GM21619 (cell line): ENCODE results near the gene NUDT3.
"Not testable (repeated sequence)": the region's sequence is repeated elsewhere in the genome, so short reads cannot be mapped to it uniquely, and the experiment has no call there.

Experiments
- ATAC-seq: cut with Tn5 transposase; IDR thresholded peaks from one replicate; pipeline ENCODE4 v1.9.1; 2021; ENCODE audit not compliant: unreplicated experiment

NUDT3 gene

DNA sequence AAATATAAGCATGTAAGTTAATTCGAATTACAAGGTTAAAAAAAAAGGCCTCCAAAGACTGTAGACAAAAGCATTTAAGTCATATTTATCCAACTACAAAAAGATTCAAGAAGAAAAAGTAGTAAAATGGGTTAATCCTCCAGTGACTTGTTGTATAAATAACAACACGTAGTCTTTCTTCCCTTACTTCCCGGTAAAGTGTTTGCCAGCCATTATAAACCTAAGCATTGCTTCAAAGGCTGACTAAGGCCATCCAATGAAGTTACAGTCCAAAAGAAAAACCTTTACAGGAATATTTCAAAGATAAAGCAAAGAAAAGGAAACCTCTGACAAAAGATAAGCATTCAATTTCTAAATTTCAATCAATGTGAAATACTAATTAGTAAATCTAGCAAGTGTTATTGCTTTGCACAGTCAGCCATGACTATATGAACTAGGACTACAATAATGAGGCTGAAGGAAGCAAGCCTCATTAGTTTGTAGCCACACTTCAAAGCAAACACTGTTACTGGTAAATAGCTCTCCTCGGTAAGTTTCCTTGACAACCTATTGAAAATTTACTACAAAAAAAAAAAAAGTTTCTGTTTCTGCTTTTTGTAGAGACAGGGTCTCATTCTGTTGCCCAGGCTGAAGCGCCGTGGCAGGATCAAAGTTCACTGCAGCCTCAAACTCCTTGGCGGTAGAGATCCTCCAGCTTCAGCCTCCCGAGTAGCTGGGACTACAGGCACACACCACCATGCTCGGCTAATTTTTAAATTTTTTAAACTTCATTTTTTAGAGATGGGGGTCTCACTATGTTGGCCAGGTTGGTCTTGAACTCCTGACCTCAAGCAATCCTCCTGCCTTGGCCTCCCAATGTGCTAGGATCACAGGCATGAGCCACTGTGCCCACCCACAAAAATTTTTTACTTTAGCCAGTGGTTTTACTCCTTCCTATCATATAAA lies 46.0 kb downstream of the NUDT3 start:
- peak; percentile 45 for ATAC-seq

DNA sequence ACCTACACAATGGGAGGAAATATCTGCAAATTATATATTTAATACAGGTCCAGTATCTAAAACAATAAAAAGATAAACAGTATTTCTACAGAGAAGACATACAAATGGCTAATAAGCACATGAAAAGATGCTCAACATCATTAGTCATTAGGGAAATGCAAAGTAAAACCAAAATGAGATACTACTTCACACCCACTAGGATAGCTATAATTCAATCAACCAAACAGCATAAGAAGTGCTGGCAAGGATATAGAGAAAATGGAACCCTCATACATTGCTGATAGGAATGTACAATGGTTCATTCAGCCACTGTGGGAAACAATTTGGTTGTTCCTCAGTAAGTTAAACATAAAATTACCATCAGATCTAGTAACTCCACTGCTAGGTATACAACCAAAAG lies 48.7 kb downstream of the NUDT3 start:
- no peak for ATAC-seq

DNA sequence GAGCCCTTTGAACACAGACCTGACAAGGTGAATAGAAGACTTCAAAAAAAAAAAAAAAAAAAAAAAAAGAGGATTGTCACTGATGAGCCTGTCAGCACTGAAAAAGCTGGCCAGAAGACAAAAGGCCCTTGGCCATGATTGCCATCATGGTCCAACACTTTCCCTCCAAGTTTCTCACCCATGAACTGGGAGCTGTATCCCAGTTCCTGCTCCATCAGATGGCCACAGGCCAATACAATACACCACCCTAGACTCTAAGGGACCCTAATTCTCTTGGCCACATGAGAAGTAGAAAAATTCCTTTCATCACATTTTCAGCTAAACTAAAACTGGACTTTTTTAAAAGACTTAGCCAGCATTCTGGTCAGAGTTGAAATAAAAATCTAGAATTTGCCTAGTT lies 50.2 kb downstream of the NUDT3 start:
- no peak for ATAC-seq

DNA sequence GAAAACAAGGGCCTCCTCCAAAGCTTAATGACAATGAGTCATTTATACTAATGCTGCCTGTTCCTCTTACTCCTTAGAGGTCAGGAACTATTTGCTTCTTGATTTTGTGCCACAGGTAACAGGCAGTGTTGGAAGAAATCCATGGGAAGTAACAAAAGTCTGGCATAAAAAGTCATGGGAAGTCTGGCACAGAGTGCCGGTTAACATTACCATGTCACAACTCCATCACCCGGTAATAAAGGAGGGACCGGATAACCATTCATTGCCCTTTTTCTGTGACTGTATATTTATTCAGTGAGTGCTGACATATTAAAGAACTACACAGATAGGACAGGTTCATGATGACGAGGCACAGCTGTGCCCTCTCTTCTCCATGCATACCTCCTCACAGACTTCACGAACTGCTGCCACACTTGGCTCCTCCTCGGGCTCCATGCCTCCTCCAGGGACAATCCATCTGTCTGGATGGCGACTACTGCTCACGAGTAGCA lies 50.9 kb downstream of the NUDT3 start:
- no peak for ATAC-seq

DNA sequence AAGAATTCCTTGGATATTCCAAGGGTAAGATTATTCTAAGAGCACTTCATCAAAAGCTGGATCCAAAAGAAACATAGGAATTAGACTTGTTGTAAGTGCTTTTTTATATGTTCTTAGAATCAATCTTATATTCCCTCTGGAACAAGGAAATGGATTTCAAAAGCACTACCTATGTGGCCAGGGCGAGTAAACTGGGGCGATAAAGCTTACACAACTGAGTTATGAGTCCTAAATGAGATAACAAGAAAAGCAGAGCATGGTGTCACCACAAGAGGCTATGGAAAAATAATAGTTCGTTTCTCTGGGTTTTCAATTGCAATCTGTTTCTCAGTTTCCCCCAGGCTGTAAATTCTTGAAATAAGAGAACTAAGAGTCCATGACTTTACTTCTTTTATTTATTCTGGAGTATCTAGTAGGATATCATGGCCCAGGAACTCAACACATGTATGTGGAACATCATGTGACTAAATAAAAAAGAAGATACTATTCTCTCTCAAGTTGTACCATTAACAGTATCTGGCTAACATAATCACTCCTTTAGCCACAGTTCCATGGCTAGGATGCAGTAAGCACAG lies 51.5 kb downstream of the NUDT3 start:
- ATAC-seq: no peak

DNA sequence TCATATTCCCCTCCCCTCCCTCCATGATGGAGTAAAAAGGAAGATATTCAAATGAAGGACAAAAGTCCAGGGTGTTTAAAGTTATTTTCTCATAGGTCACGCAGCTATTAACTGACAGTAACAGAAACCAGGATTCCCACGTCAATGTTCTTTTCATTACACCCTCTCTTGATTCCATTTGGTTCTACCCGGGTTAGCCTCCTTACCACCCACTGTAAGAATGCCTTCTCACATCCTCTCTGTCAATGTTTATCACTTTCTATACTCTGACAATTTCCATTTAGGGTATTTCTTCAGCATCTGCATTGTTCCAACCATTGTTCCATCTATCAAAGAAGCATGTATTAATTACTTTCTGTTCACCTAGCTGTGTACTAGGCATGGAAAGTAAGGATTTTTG lies 52.1 kb downstream of the NUDT3 start:
- ATAC-seq: no peak

DNA sequence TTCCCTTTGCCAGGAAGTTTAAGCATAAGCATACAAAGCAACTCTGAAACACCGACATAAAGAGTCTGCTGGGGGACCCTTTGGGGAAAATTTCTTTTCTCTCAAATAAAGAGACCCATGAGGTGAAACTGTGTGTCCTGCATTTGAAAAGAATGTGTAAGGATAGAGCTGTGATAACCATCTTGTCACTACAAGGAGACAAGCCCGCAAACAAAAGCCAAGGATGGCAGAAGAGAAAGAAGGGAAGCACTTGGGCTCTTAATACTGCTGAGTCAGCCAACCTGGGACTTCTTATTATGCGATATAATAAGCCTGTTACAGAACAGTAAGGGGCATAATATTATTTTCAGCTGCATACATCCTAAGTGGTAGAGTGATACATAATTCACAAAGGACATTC lies 52.5 kb downstream of the NUDT3 start:
- ATAC-seq: no peak

DNA sequence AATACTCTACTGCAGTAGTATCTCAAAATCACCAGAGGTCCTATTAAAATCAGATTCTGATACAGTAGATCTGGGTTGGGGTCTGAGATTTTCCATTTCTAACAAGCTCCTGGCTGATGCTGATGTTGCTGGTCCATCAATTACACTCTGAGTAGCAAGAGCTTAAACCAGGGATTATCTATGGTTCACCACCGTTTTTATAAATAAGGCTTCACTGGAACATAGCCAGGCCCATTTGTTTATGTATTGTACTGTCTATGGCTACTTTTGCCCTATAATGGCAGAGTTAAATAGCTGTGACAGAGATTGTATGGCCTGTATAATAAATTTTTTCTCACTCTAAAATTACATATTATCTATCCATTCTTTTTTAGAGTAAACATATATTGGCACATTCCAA lies 53.0 kb downstream of the NUDT3 start:
- no peak for ATAC-seq

DNA sequence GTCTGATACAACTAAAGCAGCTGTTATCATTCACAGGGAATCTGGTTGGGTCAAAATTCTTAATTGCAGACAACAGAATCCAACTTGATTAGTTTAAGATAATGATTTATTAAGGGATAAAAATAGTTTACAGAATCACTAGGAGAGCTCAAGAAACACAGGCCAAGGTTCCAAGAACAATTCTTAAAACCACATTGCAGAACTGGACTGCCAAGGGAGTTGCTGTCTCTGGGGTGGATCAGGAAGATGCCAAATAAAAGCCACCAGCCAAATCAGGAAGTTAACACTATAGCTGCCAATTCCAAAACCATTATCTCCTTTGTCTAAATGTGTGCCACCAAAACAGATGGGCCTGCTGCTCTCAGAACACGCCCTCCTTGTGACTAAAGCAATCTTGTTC lies 53.7 kb downstream of the NUDT3 start:
- ATAC-seq: no peak

DNA sequence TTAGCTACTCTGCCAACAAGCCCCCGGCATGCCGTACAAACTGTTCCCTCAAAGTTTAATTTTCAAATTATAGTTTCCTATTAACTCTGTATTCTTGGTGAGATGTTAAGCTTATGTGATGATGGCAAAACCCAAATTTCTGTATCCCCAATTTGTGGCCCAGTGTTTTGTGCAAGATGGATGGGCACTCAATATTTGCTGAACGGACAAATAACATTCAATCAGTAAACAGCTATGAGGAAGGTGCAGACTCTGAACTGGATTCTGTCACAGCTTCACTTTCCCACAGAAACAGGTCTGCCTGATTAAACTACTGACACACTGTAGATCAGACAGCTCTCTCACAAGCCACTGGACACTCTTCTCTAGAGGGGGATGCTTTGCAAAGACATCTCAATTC lies 54.1 kb downstream of the NUDT3 start:
- ATAC-seq: no peak

DNA sequence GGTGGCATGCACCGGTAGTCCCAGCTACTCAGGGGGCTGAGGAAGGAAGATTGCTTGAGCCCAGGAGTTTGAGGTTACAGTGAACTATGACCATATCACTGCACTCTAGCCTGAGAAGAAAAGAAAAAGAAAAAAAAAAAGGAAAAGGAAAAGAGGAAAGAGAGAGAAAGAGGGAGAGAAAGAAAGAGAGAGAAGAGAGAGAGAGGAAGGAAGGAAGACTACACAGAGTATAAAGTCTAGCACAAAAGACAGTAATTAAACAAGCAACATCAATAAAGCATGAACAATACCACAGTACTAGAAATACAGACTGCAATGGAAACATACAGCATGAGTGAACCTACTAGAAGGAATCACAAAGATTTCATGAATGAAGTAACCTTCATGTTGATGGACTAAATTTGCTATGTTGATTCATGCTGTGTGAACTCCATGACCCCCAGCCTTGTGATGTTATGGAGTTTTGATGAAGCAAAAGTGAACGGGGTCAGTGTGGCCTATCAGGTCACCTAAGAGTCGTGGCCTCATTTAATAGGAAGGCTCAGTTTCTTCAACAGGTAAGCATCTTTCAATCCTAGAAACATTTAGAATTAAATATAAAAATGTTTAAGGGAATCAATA lies 57.6 kb downstream of the NUDT3 start:
- no peak for ATAC-seq

DNA sequence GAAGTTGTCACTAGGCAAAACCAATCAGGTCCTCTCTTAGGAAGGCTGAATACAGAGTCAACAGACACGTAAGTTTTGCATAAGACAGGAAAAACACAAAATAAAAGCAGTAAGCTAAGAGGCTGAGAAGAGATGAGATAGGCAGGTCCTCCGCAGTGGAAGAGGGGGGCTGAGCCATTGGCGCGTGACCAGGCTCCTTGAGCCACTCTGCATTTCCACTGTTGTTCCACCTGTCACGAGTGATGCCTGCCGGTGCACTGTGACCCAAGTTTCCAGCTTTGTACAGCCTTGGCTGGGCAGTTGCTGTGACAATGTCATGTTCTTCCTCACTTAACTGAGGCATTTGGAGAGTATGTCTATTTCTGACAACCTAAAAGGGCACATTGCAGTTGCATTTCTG lies 58.6 kb downstream of the NUDT3 start:
- ATAC-seq: no peak

DNA sequence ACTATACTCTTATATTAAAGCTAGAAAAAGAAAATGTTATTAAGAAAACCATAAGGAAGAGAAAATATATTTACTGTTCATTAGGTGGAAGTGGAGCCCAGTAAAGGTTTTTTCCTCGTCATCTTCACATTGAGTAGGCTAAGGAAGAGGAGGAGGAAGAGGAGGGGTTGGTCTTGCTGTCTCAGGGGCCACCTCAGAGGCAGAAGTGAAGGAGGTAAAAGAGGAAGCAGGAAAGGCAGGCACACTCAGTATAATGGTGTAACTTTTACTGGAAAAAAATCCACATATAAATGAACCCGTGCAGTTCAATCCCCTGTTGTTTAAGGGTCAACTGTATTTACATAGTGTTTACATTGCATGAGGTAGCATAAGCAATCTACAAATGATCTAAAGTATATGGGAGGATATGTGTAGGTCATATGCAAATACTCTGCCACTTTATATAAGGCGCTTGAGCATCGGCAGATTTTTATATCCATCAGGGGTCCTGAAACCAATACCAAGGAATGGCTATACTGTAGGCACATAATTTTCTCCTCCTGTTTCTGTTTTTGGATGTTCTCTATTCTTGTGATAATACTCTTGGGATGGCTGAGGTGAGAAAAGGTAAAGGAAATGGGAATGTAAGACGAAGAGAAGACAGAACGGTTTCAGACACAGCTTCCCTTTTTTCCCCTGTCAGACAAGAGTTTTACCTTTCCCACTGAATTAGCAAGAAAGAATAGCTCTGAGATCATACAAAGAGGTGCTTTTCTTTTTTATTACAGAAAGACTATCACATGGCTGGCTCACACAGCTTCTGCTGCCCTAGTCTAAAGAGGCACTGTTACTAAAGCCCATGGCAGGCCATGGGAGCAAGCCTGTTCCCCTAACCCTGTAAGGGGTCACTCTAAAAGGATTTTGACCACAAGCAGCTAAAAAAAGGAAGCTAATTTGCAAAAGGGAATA lies 59.9 kb downstream of the NUDT3 start:
- no peak for ATAC-seq

DNA sequence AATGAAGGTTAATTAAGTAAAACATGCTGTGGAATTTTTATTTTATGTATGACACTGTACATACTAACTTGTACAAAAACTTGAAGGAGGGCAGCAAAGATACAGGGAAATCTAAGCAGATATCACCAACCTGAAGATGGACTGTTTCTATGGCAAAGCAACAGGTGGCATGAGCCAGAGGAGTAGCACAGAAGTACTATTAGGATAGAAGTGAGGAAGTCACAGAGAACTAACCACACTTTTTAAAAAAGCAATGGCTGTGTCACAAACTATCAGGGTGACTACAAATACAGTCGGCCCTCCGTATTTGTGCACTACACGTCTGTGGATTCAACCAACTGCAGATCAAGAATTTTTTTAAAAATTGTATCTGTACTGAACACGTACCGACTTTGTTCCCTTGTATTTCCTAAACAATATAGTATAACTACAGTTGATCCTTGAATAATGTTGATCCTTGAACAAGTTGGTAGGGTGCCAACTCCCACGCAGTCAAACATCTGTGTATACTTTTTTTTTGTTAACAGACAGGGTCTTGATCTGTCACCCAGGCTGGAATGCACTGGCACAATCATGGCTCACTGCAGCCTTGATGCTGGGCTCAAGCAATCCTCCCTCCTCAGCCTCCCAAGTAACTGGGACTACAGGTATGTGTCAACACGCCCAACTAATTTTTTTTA lies 61.0 kb downstream of the NUDT3 start:
- ATAC-seq: no peak

DNA sequence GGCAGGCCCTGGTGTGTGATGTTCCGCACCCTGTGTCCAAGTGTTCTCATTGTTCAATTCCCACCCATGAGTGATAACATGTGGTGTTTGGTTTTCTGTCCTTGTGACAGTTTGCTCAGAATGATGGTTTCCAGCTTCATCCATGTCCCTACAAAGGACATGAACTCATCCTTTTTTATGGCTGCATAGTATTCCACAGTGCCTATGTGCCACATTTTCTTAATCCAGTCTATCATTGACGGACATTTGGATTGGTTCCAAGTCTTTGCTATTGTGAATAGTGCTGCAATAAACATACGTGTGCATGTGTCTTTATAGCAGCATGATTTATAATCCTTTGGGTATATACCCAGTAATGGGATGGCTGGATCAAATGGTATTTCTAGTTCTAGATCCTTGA lies 62.7 kb downstream of the NUDT3 start:
- ATAC-seq: not testable (repeated sequence)

DNA sequence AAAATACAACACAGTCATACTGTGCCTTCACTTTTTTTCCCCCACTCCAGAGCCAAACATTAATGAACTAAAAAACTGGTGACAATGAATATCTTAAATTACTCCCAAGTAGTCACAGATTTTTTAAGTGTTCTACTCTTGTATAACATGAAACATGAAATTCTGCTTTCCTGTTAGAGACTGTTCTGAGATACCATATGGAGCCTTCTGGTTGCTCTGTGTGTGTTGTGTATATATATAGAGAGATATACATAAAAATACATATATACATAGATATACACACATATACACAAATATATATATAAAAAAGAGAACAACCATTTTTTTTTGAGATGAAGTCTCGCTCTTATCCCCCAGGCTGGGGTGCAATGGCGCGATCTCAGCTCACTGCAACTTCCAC lies 63.5 kb downstream of the NUDT3 start:
- no peak for ATAC-seq

DNA sequence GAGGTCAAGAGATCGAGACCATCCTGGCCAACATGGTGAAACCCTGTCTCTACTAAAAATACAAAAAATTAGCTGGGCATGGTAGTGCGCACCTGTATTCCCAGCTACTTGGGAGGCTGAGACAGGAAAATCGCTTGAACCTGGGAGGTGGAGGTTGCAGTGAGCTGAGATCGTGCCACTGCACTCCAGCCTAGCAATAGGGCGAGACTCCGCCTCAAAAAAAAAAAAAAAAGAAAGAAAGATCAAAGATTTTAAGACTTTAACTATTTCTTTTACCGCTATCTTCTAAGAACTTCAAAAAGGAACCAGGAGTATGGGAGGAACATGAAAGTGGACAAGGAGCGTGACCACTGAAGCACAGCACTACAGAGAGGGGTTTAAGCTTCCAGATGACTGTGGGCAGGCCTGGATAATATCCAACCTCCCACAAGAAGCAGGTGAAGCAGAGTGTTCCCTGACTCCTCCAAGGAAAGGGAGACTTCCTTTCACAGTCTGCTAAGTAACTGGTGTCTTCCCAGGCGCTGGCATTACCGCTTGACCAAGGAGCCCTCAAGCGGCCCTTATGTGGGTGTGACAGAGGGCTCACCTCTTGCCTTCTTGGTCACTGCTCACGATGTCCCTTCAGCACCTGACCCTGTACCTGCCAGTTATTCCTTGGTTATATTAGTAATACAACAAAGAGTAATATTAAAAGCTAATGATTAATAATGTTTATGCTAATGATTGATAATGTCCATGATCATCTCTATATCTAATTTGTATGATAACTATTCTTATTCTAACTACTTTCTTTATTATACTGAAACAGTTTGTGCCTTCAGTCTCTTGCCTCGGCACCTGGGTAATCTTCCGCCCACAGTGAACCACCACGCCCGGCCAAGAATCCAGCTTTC lies 64.9 kb downstream of the NUDT3 start:
- not testable (repeated sequence) for ATAC-seq

DNA sequence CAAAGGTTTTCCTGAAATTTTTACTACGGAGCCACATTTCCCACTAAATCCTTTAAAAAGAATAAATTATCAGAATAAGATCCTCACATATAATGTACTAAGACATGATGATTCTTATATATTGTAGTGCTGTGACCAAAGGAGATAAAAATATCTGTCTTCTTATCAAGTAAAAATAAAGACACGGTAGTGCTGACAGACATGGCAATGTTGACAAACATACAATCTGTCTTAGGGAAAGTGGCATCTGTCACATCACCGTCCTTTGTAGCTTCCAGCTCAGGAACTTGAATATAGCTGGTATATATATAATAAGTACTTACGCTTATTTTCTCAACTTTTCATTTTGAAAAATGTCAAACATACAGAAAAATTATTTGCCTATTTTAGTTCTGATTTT lies 66.8 kb downstream of the NUDT3 start:
- ATAC-seq: no peak

DNA sequence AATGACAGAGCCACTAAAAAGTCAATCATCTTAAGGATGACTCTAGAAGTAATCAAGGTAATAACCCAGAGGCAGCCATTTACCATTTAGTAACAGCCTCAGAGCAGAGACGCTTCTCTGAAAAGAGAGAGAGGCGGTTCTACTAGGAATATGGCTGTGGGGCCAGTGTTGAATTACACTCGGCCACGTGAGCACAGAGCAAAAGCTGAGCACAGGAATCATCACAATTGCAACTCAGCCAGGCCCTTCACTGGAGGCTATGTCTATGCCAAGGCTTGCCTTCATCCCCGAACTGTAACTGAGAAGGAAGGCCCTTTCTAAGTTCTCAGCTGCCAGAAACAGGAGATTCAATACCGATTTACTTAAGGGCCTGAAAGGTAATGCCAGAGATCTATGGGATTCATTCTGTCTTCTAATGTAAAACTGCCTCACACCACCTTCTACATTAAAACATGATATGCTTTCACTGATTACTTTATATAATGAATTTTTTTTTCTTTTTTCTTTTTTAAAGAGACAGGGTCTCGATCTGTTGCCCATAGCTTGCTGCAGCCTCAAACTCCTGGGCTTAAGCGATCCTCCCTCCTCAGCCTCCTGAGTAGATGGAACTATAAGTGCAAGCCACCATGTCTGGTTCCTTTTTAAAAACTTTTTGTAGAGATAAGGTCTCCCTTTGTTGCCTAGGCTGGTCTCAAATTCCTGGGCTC lies 67.6 kb downstream of the NUDT3 start:
- ATAC-seq: no peak
